Measurements from ENCODE around the gene CHMP5.

The CHMP5 gene

GRCh38 chr9:33264473-33265177, at the start of gene CHMP5, which contains the start of gene BAG1:
Gene CHMP5 (plus strand): TSS chr9:33265049. CDS start chr9:33265079, 30 bp downstream.
Gene BAG1 (minus strand): TSS chr9:33264708.
- peak; percentile 99 for DNase-seq

- no peak for DNase-seq
These were observed 43.9 kb upstream of the CHMP5 start for GRCh38 chr9:33220681-33221567.

GRCh38 chr9:33221568-33221884, 43.3 kb upstream of the CHMP5 start:
- DNase-seq, result no peak

GRCh38 chr9:33222031-33222430, 42.8 kb upstream of the CHMP5 start:
- DNase-seq, result no peak

- no peak for DNase-seq
These were observed 41.2 kb upstream of the CHMP5 start for GRCh38 chr9:33223696-33224095.

- peak; percentile 46 for DNase-seq
These were observed 39.3 kb upstream of the CHMP5 start for GRCh38 chr9:33225319-33226147.

GRCh38 chr9:33227008-33227398, 37.8 kb upstream of the CHMP5 start:
- DNase-seq, result no peak

GRCh38 chr9:33227741-33228140, 37.1 kb upstream of the CHMP5 start:
- no peak for DNase-seq

- no peak for DNase-seq
These were observed 36.2 kb upstream of the CHMP5 start for GRCh38 chr9:33228606-33229005.

- DNase-seq, result peak; percentile 16
These were observed 35.3 kb upstream of the CHMP5 start for GRCh38 chr9:33229359-33230114.

GRCh38 chr9:33230756-33231622, 33.9 kb upstream of the CHMP5 start:
- DNase-seq, result no peak

- DNase-seq, result no peak
These were observed 33.3 kb upstream of the CHMP5 start for GRCh38 chr9:33231623-33231942.

GRCh38 chr9:33232815-33233214, 32.0 kb upstream of the CHMP5 start:
- DNase-seq, result no peak

- peak; percentile 71 for DNase-seq
These were observed 31.1 kb upstream of the CHMP5 start for GRCh38 chr9:33233626-33234342.

- DNase-seq, result no peak
These were observed 30.1 kb upstream of the CHMP5 start for GRCh38 chr9:33234511-33235467.

GRCh38 chr9:33236571-33236970, 28.3 kb upstream of the CHMP5 start:
- no peak for DNase-seq

GRCh38 chr9:33239921-33240320, 24.9 kb upstream of the CHMP5 start, which contains the start of gene SPINK4:
Gene SPINK4 (plus strand): TSS chr9:33240167. CDS start chr9:33240209, 42 bp downstream.
- DNase-seq, result no peak

GRCh38 chr9:33241298-33241697, 23.6 kb upstream of the CHMP5 start:
- DNase-seq, result no peak

- no peak for DNase-seq
These were observed 22.2 kb upstream of the CHMP5 start for GRCh38 chr9:33242609-33243134.

Data from NCI-H1436 (cell line).